ENCODE results near the gene CAMKK1.

Gene CAMKK1

GRCh38 chr17:3867606-3868005 is 25.2 kb downstream of the CAMKK1 start:
- DNase-seq (ENCODE audit: low read depth in 2 of 2), result no peak
- TF ChIP-seq CTCF (IDR thresholded peaks at IDR 0.05; ENCODE audit: low read depth, low read length), result no peak
- no peak overlapping the region for H3K4me3 ChIP-seq (replicated peaks in 1 of 2; ENCODE audit: low read depth in 2 of 2, low read length in 2 of 2)

GRCh38 chr17:3867106-3867505 is 25.7 kb downstream of the CAMKK1 start:
- DNase-seq (ENCODE audit: low read depth in 2 of 2), result no peak
- TF ChIP-seq CTCF (IDR thresholded peaks at IDR 0.05; ENCODE audit: low read depth, low read length), result no peak
- no peak overlapping the region for H3K4me3 ChIP-seq (replicated peaks in 1 of 2; ENCODE audit: low read depth in 2 of 2, low read length in 2 of 2)

- H3K4me3 ChIP-seq (replicated peaks in 1 of 2; ENCODE audit: low read depth in 2 of 2, low read length in 2 of 2), result no peak overlapping the region
Measured at GRCh38 chr17:3866276-3866675, 26.6 kb downstream of the CAMKK1 start.

GRCh38 chr17:3865176-3865575 is 27.7 kb downstream of the CAMKK1 start:
- H3K4me3 ChIP-seq (replicated peaks in 1 of 2; ENCODE audit: low read depth in 2 of 2, low read length in 2 of 2), result no peak overlapping the region
- TF ChIP-seq CTCF (IDR thresholded peaks at IDR 0.05; ENCODE audit: low read depth, low read length), result no peak
- peak in 1 of 2 donors; percentile 64 for DNase-seq (ENCODE audit: low read depth in 2 of 2)

More at GRCh38 chr17:3866276-3866675, 26.6 kb downstream of the CAMKK1 start:
- no peak for TF ChIP-seq CTCF (IDR thresholded peaks at IDR 0.05; ENCODE audit: low read depth, low read length)
- no peak for DNase-seq (ENCODE audit: low read depth in 2 of 2)

GRCh38 chr17:3864534-3864933 is 28.3 kb downstream of the CAMKK1 start:
- DNase-seq (ENCODE audit: low read depth in 2 of 2), result no peak

GRCh38 chr17:3861761-3862681 is 30.8 kb downstream of the CAMKK1 start:
- no peak for DNase-seq (ENCODE audit: low read depth in 2 of 2)
- TF ChIP-seq CTCF (IDR thresholded peaks at IDR 0.05; ENCODE audit: low read depth, low read length), result no peak
- H3K4me3 ChIP-seq (replicated peaks in 1 of 2; ENCODE audit: low read depth in 2 of 2, low read length in 2 of 2), result no peak overlapping the region

More at GRCh38 chr17:3864534-3864933, 28.3 kb downstream of the CAMKK1 start:
- no peak overlapping the region for H3K4me3 ChIP-seq (replicated peaks in 1 of 2; ENCODE audit: low read depth in 2 of 2, low read length in 2 of 2)
- no peak for TF ChIP-seq CTCF (IDR thresholded peaks at IDR 0.05; ENCODE audit: low read depth, low read length)

All from cardiac fibroblast (primary cell).